Endothelial cell (in vitro differentiated cells): ENCODE data around the gene S100A16. TPM values are rescaled to one million over a fixed set of nuclear protein-coding genes. Genes with fewer than 3 reads are reported as not detected.

ENCODE experiments used
- DNase-seq: peaks from one replicate; pipeline ENCODE4 v3.0.0; 2021; ENCODE audit warnings: low spot score
- H3K27ac Mint-ChIP-seq: one replicate; pipeline ENCODE4 v1.8.0; 2021; ENCODE audit warnings: mixed read lengths, inconsistent platforms; ENCODE audit not compliant: unreplicated experiment
- H3K27me3 Mint-ChIP-seq: one replicate; pipeline ENCODE4 v1.8.0; 2021; ENCODE audit warnings: mild to moderate bottlenecking, moderate library complexity, mixed read lengths, inconsistent platforms; ENCODE audit not compliant: unreplicated experiment
- H3K36me3 Mint-ChIP-seq: one replicate; pipeline ENCODE4 v1.8.0; 2021; ENCODE audit warnings: mild to moderate bottlenecking, low read depth, mixed read lengths, inconsistent platforms; ENCODE audit not compliant: unreplicated experiment
- H3K4me1 Mint-ChIP-seq: one replicate; pipeline ENCODE4 v1.8.0; 2021; ENCODE audit warnings: mild to moderate bottlenecking, mixed read lengths, inconsistent platforms; ENCODE audit not compliant: unreplicated experiment
- H3K4me3 Mint-ChIP-seq: one replicate; pipeline ENCODE4 v1.8.0; 2021; ENCODE audit warnings: mild to moderate bottlenecking, mixed read lengths, inconsistent platforms; ENCODE audit not compliant: unreplicated experiment
- H3K9me3 Mint-ChIP-seq: one replicate; pipeline ENCODE4 v1.8.0; 2021; ENCODE audit warnings: mixed read lengths, inconsistent platforms; ENCODE audit not compliant: unreplicated experiment
- CTCF ChIP-seq: fragments of 200-600 bp; sonication (generic); IDR thresholded peaks from one replicate; pipeline ENCODE4 v1.5.0; 2021; ENCODE audit warnings: antibody characterized with exemption; ENCODE audit not compliant: unreplicated experiment
- total RNA-seq: library from RNA; stranded (reverse); fragmentation: NEBNext Ultra II Directional; extraction: Animal tissue kit (Norgen Biotek cat#: 25700); gene quantifications from one replicate; pipeline ENCODE4 v1.2.1, GENCODE V29; 2021; ENCODE audit not compliant: unreplicated experiment

The S100A16 gene
- total RNA-seq, 1 donor from 2014 or later: 363 TPM

- Mint-ChIP-seq H3K9me3 (no peaks in the 10 kb centered on the region), H3K36me3 (no peaks in the 10 kb centered on the region), H3K4me3 (no peak overlapping the region), H3K27ac (peak overlapping the region; percentile 36), H3K27me3 (peaks cover 19% of the 10 kb centered on the region), H3K4me1 (peaks cover 35% of the 10 kb centered on the region)
- peak; percentile 91 for DNase-seq
- peak; percentile 100 for TF ChIP-seq CTCF
These were observed 44.4 kb downstream of the S100A16 start for GRCh38 chr1:153568367-153569099.

- peaks cover 19% of the 10 kb centered on the region for H3K27me3 Mint-ChIP-seq
These were observed 45.1 kb downstream of the S100A16 start for GRCh38 chr1:153567621-153568366.

GRCh38 chr1:153566414-153567371 is 46.2 kb downstream of the S100A16 start:
- no peak overlapping the region for H3K4me3 Mint-ChIP-seq

More at GRCh38 chr1:153567621-153568366, 45.1 kb downstream of the S100A16 start:
- peak overlapping the region; percentile 45 for H3K27ac Mint-ChIP-seq
- DNase-seq: no peak
- no peak for TF ChIP-seq CTCF
- no peaks in the 10 kb centered on the region for H3K9me3 Mint-ChIP-seq
- H3K4me3 Mint-ChIP-seq: no peak overlapping the region
- H3K4me1 Mint-ChIP-seq: peaks cover 35% of the 10 kb centered on the region
- H3K36me3 Mint-ChIP-seq: no peaks in the 10 kb centered on the region

More at GRCh38 chr1:153566414-153567371, 46.2 kb downstream of the S100A16 start:
- no peaks in the 10 kb centered on the region for H3K36me3 Mint-ChIP-seq
- H3K27me3 Mint-ChIP-seq: peaks cover 19% of the 10 kb centered on the region
- H3K27ac Mint-ChIP-seq: peak overlapping the region; percentile 81
- no peak for DNase-seq
- H3K4me1 Mint-ChIP-seq: peaks cover 32% of the 10 kb centered on the region
- TF ChIP-seq CTCF: no peak
- no peaks in the 10 kb centered on the region for H3K9me3 Mint-ChIP-seq
